A673 (cell line): Measurements from ENCODE around the gene FHL1.

ENCODE experiments used
- CTCF ChIP-seq: fragments of 300-800, 200-600 bp; sonication (generic); conservative IDR thresholded peaks from 2 replicates; pipeline ENCODE4 v1.5.1; 2017; ENCODE audit warnings: low read depth, mild to moderate bottlenecking, antibody characterized with exemption, low read length, moderate library complexity, mixed read lengths
- EZH2 ChIP-seq: fragments of 200-600 bp; sonication (generic); IDR thresholded peaks from 2 replicates; pipeline ENCODE4 v1.6.1; 2017; ENCODE audit warnings: borderline replicate concordance, low read depth, mild to moderate bottlenecking, mixed read lengths, antibody characterized with exemption, low read length; ENCODE audit not compliant: poor library complexity, severe bottlenecking

- TF ChIP-seq EZH2: no peak
- TF ChIP-seq CTCF: no peak
Observed at GRCh38 chrX:136221851-136222513, 74.6 kb downstream of the FHL1 start.
